ENCODE data around the gene IGSF10. TPM values are rescaled to one million over a fixed set of nuclear protein-coding genes. Genes with fewer than 3 reads are reported as not detected.
"Not testable (repeated sequence)": the region's sequence is repeated elsewhere in the genome, so short reads cannot be mapped to it uniquely, and the experiment has no call there.

IGSF10 gene
- total and polyA plus RNA-seq, 10 of the 15 experiments (the other 5 are each of a cell fraction or from before 2014, with no cell fraction given): under 0.01 to 0.18 (median 0.03) TPM; not detected in 2

- TF ChIP-seq, protein P1, sequence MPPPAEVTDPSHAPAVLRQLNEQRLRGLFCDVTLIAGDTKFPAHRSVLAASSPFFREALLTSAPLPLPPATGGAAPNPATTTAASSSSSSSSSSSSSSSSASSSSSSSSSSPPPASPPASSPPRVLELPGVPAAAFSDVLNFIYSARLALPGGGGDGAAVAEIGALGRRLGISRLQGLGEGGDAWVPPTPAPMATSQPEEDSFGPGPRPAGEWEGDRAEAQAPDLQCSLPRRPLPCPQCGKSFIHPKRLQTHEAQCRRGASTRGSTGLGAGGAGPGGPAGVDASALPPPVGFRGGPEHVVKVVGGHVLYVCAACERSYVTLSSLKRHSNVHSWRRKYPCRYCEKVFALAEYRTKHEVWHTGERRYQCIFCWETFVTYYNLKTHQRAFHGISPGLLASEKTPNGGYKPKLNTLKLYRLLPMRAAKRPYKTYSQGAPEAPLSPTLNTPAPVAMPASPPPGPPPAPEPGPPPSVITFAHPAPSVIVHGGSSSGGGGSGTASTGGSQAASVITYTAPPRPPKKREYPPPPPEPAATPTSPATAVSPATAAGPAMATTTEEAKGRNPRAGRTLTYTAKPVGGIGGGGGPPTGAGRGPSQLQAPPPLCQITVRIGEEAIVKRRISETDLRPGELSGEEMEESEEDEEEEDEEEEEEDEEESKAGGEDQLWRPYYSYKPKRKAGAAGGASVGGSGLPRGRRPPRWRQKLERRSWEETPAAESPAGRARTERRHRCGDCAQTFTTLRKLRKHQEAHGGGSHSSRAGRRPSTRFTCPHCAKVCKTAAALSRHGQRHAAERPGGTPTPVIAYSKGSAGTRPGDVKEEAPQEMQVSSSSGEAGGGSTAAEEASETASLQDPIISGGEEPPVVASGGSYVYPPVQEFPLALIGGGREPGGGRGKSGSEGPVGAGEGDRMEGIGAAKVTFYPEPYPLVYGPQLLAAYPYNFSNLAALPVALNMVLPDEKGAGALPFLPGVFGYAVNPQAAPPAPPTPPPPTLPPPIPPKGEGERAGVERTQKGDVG (CRISPR knock-in tag; IDR thresholded peaks at IDR 0.05): no peak
- no peak for TF ChIP-seq POLR2A (IDR thresholded peaks at IDR 0.05; ENCODE audit: low read depth, low read length)
- TF ChIP-seq, protein P2, sequence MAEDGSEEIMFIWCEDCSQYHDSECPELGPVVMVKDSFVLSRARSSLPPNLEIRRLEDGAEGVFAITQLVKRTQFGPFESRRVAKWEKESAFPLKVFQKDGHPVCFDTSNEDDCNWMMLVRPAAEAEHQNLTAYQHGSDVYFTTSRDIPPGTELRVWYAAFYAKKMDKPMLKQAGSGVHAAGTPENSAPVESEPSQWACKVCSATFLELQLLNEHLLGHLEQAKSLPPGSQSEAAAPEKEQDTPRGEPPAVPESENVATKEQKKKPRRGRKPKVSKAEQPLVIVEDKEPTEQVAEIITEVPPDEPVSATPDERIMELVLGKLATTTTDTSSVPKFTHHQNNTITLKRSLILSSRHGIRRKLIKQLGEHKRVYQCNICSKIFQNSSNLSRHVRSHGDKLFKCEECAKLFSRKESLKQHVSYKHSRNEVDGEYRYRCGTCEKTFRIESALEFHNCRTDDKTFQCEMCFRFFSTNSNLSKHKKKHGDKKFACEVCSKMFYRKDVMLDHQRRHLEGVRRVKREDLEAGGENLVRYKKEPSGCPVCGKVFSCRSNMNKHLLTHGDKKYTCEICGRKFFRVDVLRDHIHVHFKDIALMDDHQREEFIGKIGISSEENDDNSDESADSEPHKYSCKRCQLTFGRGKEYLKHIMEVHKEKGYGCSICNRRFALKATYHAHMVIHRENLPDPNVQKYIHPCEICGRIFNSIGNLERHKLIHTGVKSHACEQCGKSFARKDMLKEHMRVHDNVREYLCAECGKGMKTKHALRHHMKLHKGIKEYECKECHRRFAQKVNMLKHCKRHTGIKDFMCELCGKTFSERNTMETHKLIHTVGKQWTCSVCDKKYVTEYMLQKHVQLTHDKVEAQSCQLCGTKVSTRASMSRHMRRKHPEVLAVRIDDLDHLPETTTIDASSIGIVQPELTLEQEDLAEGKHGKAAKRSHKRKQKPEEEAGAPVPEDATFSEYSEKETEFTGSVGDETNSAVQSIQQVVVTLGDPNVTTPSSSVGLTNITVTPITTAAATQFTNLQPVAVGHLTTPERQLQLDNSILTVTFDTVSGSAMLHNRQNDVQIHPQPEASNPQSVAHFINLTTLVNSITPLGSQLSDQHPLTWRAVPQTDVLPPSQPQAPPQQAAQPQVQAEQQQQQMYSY (CRISPR knock-in tag; IDR thresholded peaks at IDR 0.05): no peak
- TF ChIP-seq SREBF1 (IDR thresholded peaks at IDR 0.05; ENCODE audit: low read length): no peak
- no peak for TF ChIP-seq ASH2L (IDR thresholded peaks at IDR 0.05; ENCODE audit: borderline replicate concordance, low read depth)
- TF ChIP-seq ETV6 (conservative IDR thresholded peaks at IDR 0.05 in 1 of 2, IDR thresholded peaks at IDR 0.05 in 1 of 2; ENCODE audit: borderline replicate concordance in 1 of 2, low read depth in 1 of 2): no peak
Measured at GRCh38 chr3:151491525-151491924, 30.7 kb upstream of the IGSF10 start (continued).

DNA sequence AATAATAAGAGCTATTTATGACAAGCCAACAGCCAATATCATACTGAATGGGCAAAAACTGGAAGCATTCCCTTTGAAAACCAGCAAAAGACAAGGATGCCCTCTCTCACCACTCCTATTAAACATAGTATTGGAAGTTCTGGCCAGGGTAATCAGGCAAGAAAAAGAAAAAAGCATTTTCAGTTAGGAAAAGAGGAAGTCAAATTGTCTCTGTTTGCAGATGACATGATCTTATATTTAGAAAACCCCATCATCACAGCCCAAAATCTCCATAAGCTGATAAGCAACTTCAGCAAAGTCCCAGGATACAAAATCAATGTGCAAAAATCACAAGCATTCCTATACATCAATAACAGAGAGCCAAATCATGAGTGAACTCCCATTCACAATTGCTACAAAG is 27.0 kb upstream of the IGSF10 start:
- in situ Hi-C loops (cut with MboI); H3K9me3 ChIP-seq (replicated peaks; ENCODE audit: control insufficient read depth, insufficient read depth, low read length); BruUV-seq (replicated peaks); H3K4me3 ChIP-seq; DNase-seq (ENCODE audit: low read depth, low spot score); FAIRE-seq; intact Hi-C loops (cut with micrococcal nuclease; ENCODE audit: unreplicated experiment); ATAC-seq; H3K4me2 ChIP-seq (ENCODE audit: control insufficient read depth, insufficient read depth); H3K27ac ChIP-seq (ENCODE audit: control insufficient read depth, insufficient read depth); H3K27me3 ChIP-seq (replicated peaks in 1 of 2; ENCODE audit: control insufficient read depth in 2 of 2, insufficient read depth in 2 of 2, low read length in 1 of 2); RAD21 ChIA-PET (ENCODE audit: unreplicated experiment); H2AFZ ChIP-seq (ENCODE audit: control insufficient read depth, low read depth, low read length); H4K20me1 ChIP-seq (ENCODE audit: control insufficient read depth, insufficient read depth); POLR2A ChIA-PET; H3K4me1 ChIP-seq (ENCODE audit: control insufficient read depth, insufficient read depth, low read length); CTCF ChIA-PET; SMC1A ChIA-PET (ENCODE audit: uncharacterized antibody, unreplicated experiment); H3K9ac ChIP-seq (ENCODE audit: control insufficient read depth, insufficient read depth, low read length); H3K79me2 ChIP-seq (ENCODE audit: control insufficient read depth, insufficient read depth, low read length); H3K36me3 ChIP-seq (ENCODE audit: control insufficient read depth in 2 of 2, insufficient read depth in 2 of 2, low read length in 1 of 2): not testable (repeated sequence)
